Upper lobe of left lung (tissue), 6 donors: ENCODE results near the gene CDHR1. TPM values are rescaled to one million over a fixed set of nuclear protein-coding genes. Genes with fewer than 3 reads are reported as not detected.

ENCODE experiments used
- ATAC-seq, 2 donors: fragments of 200-7000 bp; cut with Tn5 transposase; one replicate each; pipeline ENCODE4 v1.9.1; 2022; ENCODE audit warnings: mild to moderate bottlenecking in 2 of 2, moderate library complexity in 2 of 2; ENCODE audit not compliant: low FRiP score in 2 of 2
- DNase-seq, 2 donors: peaks; one replicate each; pipeline ENCODE4 v3.0.0-alpha.2; 2019 to 2020
- H3K27ac ChIP-seq, 4 donors: fragments of 200-600 bp; sonication (generic); one replicate each; pipeline ENCODE4 v1.5.1; 2016 to 2019
- H3K27me3 ChIP-seq, 4 donors: fragments of 200-600 bp; sonication (generic); one replicate each; pipeline ENCODE4 v1.5.1; 2017 to 2019
- H3K36me3 ChIP-seq, 4 donors: fragments of 200-600 bp; sonication (generic); one replicate each; pipeline ENCODE4 v1.5.1; 2016 to 2019
- H3K4me1 ChIP-seq, 4 donors: fragments of 200-600 bp; sonication (generic); one replicate each; pipeline ENCODE4 v1.5.1; 2018 to 2019
- H3K4me3 ChIP-seq, 4 donors: fragments of 200-600 bp; sonication (generic); one replicate each; pipeline ENCODE4 v1.5.1; 2017 to 2019; ENCODE audit warnings: mild to moderate bottlenecking in 2 of 4, moderate library complexity in 1 of 4
- H3K9me3 ChIP-seq, 4 donors: fragments of 200-600 bp; sonication (generic); one replicate each; pipeline ENCODE4 v1.5.1; 2018 to 2019
- CTCF ChIP-seq, 6 experiments: fragments of 450-650 bp in 4 of 6; fragments of 200-600 bp in 2 of 6; sonication (generic) in 2 of 6; IDR thresholded peaks; one replicate each; pipeline ENCODE4 v1.5.1; 2016 to 2019; ENCODE audit warnings: antibody characterized with exemption in 6 of 6
- EP300 ChIP-seq, 4 donors: sonication (generic); formaldehyde crosslinking; IDR thresholded peaks; one replicate each; pipeline ENCODE4 v1.5.1; 2017; ENCODE audit warnings: antibody characterized with exemption in 4 of 4, control low read depth in 2 of 4
- POLR2A ChIP-seq, 4 donors: fragments of 450-650 bp; IDR thresholded peaks; one replicate each; pipeline ENCODE4 v1.5.1; 2016 to 2017; ENCODE audit warnings: antibody characterized with exemption in 4 of 4, mild to moderate bottlenecking in 2 of 4
- POLR2AphosphoS5 ChIP-seq, 2 donors: sonication (generic); formaldehyde crosslinking; IDR thresholded peaks; one replicate each; pipeline ENCODE4 v1.5.1; 2017; ENCODE audit warnings: antibody characterized with exemption in 2 of 2
- WGBS, 2 donors: methylation state at CpG; one replicate each; pipeline ENCODE4 v1.1.5; 2017 to 2018; 5-methylcytosine and 5-hydroxymethylcytosine counted together
- total RNA-seq, 6 donors: library from RNA; depleted of rRNA in 4 of 6; stranded (reverse); fragments of >200 nt in 4 of 6; gene quantifications; one replicate each; pipeline versions ENCODE4 v1.1.0 to v1.2.1, GENCODE V29; 2016 to 2021
- donor health status: DM: no; HTN: no; CAD: no; lungs with moderate emphysema.
- donor health status: DM: no; HTN: yes; CAD: no; lungs with severe emphysema.

Gene CDHR1
- total RNA-seq, 6 donors from 2014 or later = 0.30 to 0.46 (median 0.33) TPM; not detected in 2

- H3K9me3 ChIP-seq = no peaks in the 10 kb centered on the region
- H3K27ac ChIP-seq = no peak overlapping the region
- no peaks in the 10 kb centered on the region for H3K36me3 ChIP-seq
- peaks cover 0 to 5% (median 0%) of the 10 kb centered on the region in 4 donors for H3K27me3 ChIP-seq
- no peak overlapping the region for H3K4me3 ChIP-seq
- ATAC-seq (no peak), DNase-seq (no peak)
- WGBS, 2 donors = 77 to 78% methylated on average over 10 to 11 of the region's 11 CpGs
- H3K4me1 ChIP-seq = no peaks in the 10 kb centered on the region
- TF ChIP-seq POLR2AphosphoS5 (IDR thresholded peaks at IDR 0.05) = no peak
- TF ChIP-seq POLR2A (IDR thresholded peaks at IDR 0.05) = no peak
- TF ChIP-seq CTCF (IDR thresholded peaks at IDR 0.05) = no peak
- TF ChIP-seq EP300 (IDR thresholded peaks at IDR 0.05) = no peak
Observed at GRCh38 chr10:84200537-84201243, 6.4 kb downstream of the CDHR1 start.

GRCh38 chr10:84201244-84201606, 6.9 kb downstream of the CDHR1 start:
- WGBS, 2 donors = 68 to 75% methylated on average over 6 of the region's 6 CpGs
- H3K27me3 ChIP-seq = peaks cover 0 to under 1% (median 0%) of the 10 kb centered on the region in 4 donors
- no peaks in the 10 kb centered on the region for H3K9me3 ChIP-seq
- H3K4me3 ChIP-seq = no peak overlapping the region
- DNase-seq = no peak
- H3K36me3 ChIP-seq = no peaks in the 10 kb centered on the region
- no peak for TF ChIP-seq POLR2A (IDR thresholded peaks at IDR 0.05)
- no peak for TF ChIP-seq EP300 (IDR thresholded peaks at IDR 0.05)
- TF ChIP-seq POLR2AphosphoS5 (IDR thresholded peaks at IDR 0.05) = no peak
- no peak for TF ChIP-seq CTCF (IDR thresholded peaks at IDR 0.05)
- no peaks in the 10 kb centered on the region for H3K4me1 ChIP-seq
- ATAC-seq = no peak
- no peak overlapping the region for H3K27ac ChIP-seq

DNA sequence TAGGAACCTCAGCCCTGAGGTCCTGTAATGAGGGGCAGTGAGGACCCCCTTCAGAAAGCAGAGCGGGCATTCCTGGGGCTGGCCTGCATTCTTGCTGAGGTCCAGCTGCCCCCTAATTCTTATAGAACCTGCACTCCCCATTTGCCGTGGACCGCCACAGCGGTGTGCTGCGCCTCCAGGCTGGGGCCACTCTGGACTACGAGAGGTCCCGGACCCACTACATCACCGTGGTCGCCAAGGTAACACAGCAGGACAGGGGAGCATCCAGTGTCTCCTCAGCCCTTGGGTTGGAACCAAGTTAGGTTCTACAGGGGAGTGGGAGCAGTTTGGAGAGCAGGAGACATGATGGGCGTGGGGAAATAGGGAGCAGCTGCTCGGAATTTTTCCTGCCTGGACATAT, 7.3 kb downstream of the CDHR1 start:
- no peak for TF ChIP-seq EP300 (IDR thresholded peaks at IDR 0.05)
- TF ChIP-seq CTCF (IDR thresholded peaks at IDR 0.05) = no peak
- no peak for TF ChIP-seq POLR2AphosphoS5 (IDR thresholded peaks at IDR 0.05)
- TF ChIP-seq POLR2A (IDR thresholded peaks at IDR 0.05) = no peak
- no peak overlapping the region for H3K4me3 ChIP-seq
- H3K4me1 ChIP-seq = no peaks in the 10 kb centered on the region
- H3K36me3 ChIP-seq = no peaks in the 10 kb centered on the region
- no peak overlapping the region for H3K27ac ChIP-seq
- no peaks in the 10 kb centered on the region for H3K27me3 ChIP-seq
- DNase-seq (no peak), ATAC-seq (no peak)
- H3K9me3 ChIP-seq = no peaks in the 10 kb centered on the region
- WGBS, 2 donors = 86 to 90% methylated on average over 6 to 11 of the region's 11 CpGs

GRCh38 chr10:84202349-84202748, 8.0 kb downstream of the CDHR1 start:
- Histone ChIP-seq H3K36me3 (no peaks in the 10 kb centered on the region), H3K4me1 (no peaks in the 10 kb centered on the region), H3K9me3 (no peaks in the 10 kb centered on the region), H3K27ac (no peak overlapping the region), H3K27me3 (no peaks in the 10 kb centered on the region), H3K4me3 (no peak overlapping the region)
- ATAC-seq = no peak
- TF ChIP-seq CTCF (IDR thresholded peaks at IDR 0.05) (no peak), POLR2A (IDR thresholded peaks at IDR 0.05) (no peak), POLR2AphosphoS5 (IDR thresholded peaks at IDR 0.05) (no peak), EP300 (IDR thresholded peaks at IDR 0.05) (no peak)
- no peak for DNase-seq
- 86 to 100% methylated on average over 1 to 5 of the region's 5 CpGs for WGBS, 2 donors

DNA sequence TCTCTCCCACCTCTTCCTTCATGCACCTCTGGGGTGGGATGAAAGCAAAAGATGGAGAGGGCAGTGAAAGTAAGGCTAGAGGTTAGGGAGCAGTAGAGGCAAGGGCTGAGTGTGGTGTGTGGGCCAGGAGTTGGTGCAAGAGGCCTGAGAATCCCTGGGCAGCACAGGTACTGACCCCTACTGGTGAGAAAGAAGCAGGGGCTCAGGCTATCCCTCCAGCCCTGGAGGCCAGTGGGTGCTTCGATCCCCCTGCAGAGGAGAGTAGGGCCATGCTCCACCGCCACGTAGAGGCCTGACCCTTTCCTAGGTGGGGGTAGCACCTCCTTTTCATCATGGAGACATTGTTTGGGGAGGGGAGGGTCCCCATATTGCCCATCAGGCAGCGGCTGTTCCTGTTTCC, 9.8 kb downstream of the CDHR1 start:
- TF ChIP-seq POLR2AphosphoS5 (IDR thresholded peaks at IDR 0.05) (no peak), POLR2A (IDR thresholded peaks at IDR 0.05) (no peak), EP300 (IDR thresholded peaks at IDR 0.05) (no peak), CTCF (IDR thresholded peaks at IDR 0.05) (no peak)
- Histone ChIP-seq H3K27me3 (no peaks in the 10 kb centered on the region), H3K4me3 (no peak overlapping the region), H3K36me3 (no peaks in the 10 kb centered on the region), H3K4me1 (no peaks in the 10 kb centered on the region), H3K27ac (no peak overlapping the region), H3K9me3 (no peaks in the 10 kb centered on the region)
- ATAC-seq (no peak), DNase-seq (no peak)
- WGBS, 2 donors = 80 to 83% methylated on average over 1 to 4 of the region's 4 CpGs
